Kidney capillary endothelial cell (primary cell): ENCODE measurements around the gene CFAP119.

Source experiments
- DNase-seq: peaks from one replicate; pipeline ENCODE4 v3.0.0-alpha.2; 2018; ENCODE audit warnings: low spot score

Gene CFAP119

GRCh38 chr16:30782486-30783279 lies 20.8 kb upstream of the CFAP119 start:
- no peak for DNase-seq

DNA sequence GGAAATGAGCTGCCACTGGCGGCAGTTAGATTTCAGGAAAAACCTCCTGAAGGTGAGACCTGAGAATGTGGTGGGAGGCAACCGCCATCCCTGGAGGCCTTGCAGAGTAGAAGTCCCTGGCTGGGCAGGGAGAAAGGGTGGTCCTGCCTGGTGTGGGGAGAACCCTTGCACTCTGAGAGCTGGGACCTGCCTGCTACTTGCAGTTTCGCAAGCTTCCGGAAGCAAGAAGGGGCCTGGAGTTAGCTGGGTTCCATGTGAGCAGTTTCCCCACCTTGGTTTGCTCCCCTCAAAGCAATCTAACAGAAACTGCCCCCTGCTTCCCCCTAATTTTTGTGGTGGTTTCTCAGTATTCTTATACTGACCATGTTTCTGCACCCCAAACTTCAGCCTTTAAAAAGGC lies 18.7 kb upstream of the CFAP119 start:
- no peak for DNase-seq

- no peak for DNase-seq
Measured at GRCh38 chr16:30780021-30780420, 18.2 kb upstream of the CFAP119 start.

DNA sequence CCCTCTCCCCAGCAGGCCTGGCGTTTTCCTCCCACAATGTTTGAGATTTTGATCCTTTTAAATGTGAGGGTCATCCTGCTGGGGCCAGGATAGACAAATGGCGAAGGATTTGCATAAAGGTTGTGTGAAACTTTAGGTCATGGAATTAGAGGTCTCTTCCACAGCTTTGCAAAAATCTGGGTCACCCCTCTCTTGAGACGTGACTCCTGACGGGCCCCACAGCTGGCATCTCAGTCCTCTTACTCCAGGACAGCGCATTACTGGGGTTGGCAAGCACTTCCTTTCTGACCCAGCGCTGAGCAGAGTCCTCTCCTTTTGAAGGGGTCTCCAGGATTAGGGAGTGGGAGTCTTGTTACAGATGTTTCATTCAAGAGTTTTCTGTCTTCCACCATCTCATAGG lies 17.7 kb upstream of the CFAP119 start:
- no peak for DNase-seq

GRCh38 chr16:30778549-30779244 lies 16.8 kb upstream of the CFAP119 start:
- no peak for DNase-seq

DNA sequence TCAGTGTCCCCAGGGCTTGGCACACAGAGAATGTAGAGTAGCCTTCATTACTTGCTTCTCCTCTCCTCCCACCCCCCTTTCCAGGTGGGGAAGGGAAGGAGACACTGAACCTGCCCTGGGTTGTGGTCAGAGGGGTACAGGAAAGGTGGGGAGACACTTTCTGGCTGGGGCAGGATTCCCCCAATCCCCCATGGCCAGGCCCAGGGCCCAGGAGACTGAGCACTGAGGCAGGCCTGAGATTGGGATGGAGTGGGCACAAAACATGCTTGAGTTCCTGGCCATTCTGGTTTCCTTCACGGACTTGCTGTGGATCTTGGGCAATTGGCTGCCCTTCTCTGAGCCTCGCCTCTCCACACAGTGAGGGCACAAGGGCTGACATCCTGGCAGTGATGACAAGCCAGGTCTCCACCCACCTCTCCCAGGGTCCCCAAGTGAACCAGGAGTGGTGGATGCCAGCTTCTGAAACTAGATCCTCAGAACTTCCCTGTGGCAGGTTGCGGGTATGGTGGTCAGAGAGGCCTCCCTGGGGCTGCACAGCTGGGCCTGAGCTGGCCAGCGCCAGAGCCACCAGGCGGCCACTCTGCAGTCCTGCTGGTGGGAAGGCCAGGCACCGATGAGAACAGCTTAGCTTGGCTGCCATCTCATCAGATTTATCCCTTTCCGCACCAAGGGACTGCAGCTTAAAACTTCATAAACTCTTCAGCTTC lies 15.9 kb upstream of the CFAP119 start:
- no peak for DNase-seq

DNA sequence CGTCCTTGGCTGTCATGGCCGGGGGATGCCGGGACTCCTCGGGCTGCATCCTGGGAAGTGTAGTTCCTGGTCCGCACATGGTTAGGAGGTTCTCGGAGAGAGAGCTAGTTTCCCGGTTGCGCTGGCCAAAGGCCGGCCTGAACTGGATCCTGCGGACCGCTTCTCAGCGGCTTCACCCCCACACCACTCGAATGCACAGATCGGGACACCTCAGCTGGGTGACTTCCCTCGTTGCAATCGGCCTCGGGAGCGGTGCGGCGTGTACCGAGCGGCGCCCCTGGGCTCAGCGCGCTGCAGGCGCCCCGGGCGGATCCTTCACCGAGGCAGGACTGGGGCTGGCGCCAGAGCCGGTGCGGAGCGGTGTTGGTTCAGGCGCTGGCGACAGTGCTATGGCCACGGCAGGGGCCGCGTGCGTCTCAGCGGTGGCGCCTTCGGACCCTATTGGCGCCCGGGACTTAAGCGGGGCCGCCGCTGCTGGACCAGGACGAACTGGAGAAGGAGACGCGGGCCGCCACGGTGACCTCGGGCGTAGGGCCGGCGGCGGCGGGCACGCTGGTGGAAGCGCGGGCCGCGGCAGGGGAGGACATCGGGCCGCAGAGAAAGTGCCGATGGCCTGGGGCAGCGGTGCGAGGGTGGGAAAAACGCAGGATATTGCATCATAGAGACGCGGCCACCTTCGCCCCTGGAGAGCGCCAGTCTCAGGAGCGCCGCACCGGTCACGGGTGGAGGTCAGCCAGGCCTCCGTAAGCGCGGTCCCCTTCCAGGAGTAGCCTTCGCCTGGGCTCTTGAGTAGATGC lies 13.7 kb upstream of the CFAP119 start:
- DNase-seq = peak; percentile 78

DNA sequence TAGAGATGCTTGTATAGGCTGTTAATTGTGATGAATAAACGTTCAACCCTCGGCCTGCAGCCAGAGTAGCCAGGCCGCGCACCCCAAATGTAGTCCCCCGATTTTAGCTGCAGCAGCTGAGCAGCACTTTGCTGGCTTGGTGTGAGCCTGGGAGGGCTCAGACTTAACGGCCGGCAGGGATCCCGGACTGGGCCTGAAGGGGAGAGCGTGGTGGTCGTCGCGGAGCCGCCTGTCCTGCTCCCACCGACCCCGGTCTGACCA lies 13.2 kb upstream of the CFAP119 start:
- DNase-seq = no peak

DNA sequence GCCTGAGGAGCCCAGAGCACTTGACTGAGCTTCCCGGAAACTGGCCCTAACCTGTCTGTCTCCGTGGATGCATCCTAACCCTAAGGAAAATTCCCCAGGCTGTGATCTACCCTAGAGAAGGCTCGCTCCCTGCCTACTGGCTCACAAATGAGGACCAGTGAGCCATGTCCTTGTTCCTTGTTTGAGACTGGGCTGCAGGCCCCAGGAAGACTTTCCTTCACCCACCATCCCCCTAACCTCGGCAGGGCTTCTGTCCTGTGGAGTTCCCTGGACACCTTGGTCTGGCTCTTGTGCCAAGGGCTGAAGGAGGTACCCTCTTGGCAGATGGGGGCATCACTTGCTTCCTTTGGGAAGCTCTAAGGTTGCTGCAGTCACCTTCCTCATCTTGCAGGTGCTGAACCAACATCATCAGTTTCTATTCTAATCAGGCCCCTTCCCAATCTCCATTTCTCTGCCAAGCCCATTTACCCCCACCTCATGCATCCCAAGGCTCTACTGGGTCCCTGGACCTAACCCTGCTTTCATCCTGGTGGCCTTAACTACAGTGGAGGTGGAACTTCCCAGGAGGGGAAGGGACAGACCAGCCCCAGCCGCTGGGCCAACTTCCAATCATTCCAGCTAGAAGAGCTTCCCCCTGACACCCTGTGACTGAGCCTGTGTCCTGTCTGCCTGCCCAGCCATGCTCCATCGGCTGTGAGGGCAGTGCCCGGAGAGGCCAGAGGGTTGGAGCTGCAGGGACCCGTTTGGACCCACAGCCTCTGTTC lies 12.7 kb upstream of the CFAP119 start:
- no peak for DNase-seq

DNA sequence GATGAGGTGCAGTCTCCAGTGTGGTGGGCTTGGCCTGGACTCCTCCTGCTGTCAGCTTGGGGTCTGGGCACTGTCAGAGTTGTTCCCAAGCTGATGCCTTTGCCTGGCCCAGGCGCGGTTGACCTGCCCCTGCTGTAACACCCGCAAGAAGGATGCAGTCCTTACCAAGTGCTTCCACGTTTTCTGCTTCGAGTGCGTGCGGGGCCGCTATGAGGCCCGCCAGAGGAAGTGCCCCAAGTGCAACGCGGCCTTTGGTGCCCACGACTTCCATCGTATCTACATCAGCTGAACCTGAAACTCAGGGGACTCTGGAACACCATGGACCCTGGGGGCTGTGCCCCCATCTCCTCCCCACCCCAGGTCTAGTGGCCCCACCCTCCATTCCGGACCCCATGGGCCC lies 12.0 kb upstream of the CFAP119 start:
- no peak for DNase-seq

DNA sequence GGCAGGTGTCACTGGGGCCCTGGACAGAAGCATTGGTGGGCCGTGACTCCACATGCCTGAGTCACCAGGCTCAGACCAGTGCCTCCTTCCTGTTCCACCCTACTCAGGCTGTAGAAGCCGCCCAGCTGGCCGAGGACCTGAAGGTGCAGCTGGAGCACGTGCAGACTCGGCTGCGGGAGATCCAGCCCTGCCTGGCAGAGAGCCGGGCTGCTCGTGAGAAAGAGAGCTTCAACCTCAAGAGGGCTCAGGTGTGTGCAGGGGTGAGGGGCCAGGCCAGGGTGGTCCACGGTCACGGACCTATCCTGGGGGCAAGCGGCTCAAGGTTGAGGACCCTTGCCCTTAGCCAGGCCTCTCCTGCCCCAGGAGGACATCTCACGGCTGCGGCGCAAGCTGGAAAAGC lies 9.9 kb upstream of the CFAP119 start:
- no peak for DNase-seq

DNA sequence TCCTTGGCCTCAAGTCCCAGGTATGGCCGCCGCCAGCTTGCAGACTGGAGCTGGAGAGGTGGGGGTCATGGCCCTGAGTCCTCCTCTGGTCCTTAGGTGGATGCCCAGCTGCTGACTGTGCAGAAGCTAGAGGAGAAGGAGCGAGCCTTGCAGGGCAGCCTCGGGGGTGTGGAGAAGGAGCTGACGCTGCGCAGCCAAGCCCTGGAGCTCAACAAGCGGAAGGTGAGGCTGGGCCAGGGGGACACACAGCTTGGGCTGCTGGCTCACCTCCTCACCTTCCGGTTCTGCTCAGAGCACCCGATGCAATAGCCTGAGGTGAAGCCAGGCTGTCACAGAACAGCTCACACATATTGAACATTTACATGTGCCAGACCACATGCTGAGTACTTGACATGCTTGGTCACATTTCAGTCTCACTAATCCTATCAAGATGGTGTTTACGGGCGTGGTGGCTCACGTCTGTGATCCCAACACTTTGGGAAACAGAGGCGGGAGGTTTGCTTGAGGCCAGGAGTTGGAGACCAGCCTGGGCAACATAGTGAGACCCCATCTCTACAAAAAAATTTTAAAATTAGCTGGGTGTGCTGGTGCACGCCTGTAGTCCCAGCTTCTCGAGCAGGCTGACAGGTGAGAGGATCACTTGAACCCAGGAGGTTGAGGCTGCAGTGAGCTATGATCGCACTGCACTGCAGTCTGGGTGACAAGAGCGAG lies 7.7 kb upstream of the CFAP119 start:
- DNase-seq = no peak

GRCh38 chr16:30768583-30769181 lies 6.8 kb upstream of the CFAP119 start:
- no peak for DNase-seq

- no peak for DNase-seq
Measured at GRCh38 chr16:30767767-30768465, 6.1 kb upstream of the CFAP119 start.

DNA sequence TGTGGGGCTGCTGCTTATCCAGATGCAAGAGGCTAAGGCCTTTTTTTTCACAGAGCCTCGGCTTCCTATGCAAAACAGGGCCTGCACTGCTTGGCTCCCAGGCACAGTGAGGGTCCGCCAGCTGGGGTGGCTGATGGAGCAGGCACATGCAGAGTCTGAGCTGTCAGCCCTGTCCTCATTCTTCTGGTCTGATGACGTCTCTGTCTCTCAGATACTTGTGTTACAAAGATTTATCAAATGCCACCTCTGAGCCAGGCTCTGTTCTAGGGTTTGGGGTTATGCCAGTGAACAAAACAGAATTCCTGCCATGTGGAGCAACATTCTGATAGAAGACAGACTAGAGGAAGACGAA lies 5.0 kb upstream of the CFAP119 start:
- no peak for DNase-seq

DNA sequence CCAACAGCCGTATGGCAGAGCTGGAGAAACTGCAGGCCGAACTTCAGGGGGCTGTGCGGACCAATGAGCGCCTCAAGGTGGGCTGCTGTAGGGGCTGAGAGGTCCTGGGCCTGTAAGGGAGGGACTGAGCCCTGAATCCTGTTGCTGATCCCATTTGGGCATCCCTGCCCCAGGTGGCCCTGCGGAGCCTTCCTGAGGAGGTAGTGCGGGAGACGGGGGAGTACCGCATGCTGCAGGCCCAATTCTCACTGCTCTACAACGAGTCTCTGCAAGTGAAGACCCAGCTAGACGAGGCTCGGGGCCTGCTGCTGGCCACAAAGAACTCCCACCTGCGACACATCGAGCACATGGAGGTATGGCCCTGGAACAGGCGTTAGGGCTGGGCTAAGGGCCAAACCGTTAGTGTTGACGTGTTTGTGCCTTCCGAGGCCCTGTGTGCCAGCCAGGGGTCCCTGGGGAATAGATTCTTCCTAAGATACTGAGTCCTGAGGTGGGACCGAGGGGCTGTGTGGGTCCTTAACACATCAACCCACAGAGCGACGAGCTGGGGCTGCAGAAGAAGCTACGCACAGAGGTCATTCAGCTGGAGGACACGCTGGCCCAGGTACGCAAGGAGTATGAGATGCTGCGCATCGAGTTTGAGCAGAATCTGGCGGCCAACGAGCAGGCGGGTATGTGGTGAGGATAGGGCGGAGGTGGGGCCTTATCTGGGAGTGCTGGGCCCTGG lies 4.5 kb upstream of the CFAP119 start:
- no peak for DNase-seq

DNA sequence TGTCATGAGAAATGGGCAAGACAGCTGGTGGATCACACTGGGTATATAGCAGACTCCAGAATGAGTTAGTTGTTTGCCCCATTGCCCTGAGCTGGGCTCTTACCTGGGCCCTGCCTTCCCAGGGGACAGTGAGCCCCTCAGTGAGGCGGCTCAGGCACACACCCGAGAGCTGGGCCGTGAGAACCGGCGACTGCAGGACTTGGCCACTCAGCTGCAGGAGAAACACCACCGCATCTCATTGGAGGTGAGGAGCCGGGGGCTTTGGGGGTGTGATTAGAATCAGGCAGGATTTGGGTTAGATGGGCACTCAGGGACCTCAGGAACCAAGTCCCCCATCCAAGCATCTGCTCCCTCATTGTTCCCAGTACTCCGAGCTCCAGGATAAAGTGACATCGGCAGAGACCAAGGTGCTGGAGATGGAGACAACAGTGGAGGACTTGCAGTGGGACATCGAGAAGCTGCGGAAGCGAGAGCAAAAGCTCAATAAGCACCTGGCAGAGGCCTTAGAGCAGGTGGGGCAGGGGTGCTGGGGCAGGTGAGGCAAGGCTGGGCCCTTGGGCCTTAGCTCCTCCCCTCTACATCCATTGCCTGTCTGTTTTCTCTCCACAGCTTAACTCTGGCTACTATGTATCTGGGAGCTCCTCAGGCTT lies 3.1 kb upstream of the CFAP119 start:
- DNase-seq = no peak

GRCh38 chr16:30764086-30764485 lies 2.2 kb upstream of the CFAP119 start:
- DNase-seq = no peak
